Calu3 (cell line): ENCODE measurements around the gene RNF212. TPM values are rescaled to one million over a fixed set of nuclear protein-coding genes. Genes with fewer than 3 reads are reported as not detected.

Experiments
- BruUV-seq: library from RNA; stranded (reverse); fragments of 400-500 nt; replicated peaks from 2 replicates; lab custom pipeline; 2021; lab: Mats Ljungman, UMichigan
- CTCF ChIA-PET: fragments of 300-600 bp; sonication (Branson Sonifier 250); formaldehyde crosslinking; loops from one replicate; lab custom pipeline; 2022; ENCODE audit warnings: antibody characterized with exemption; lab: Charles Lee
- DNase-seq: peaks from one replicate; pipeline ENCODE4 v3.0.0; 2022
- H3K27ac Mint-ChIP-seq: one replicate; pipeline ENCODE4 v1.8.0; 2022; ENCODE audit warnings: mixed read lengths; ENCODE audit not compliant: unreplicated experiment
- H3K27me3 Mint-ChIP-seq: one replicate; pipeline ENCODE4 v1.8.0; 2022; ENCODE audit warnings: mixed read lengths; ENCODE audit not compliant: unreplicated experiment
- H3K36me3 Mint-ChIP-seq: one replicate; pipeline ENCODE4 v1.8.0; 2022; ENCODE audit warnings: mild to moderate bottlenecking, moderate library complexity, mixed read lengths; ENCODE audit not compliant: insufficient read depth, unreplicated experiment
- H3K4me1 Mint-ChIP-seq: one replicate; pipeline ENCODE4 v1.8.0; 2022; ENCODE audit warnings: mild to moderate bottlenecking, low read depth, mixed read lengths; ENCODE audit not compliant: unreplicated experiment
- H3K4me3 Mint-ChIP-seq: one replicate; pipeline ENCODE4 v1.8.0; 2022; ENCODE audit warnings: mild to moderate bottlenecking, low read depth, moderate library complexity, mixed read lengths; ENCODE audit not compliant: unreplicated experiment
- H3K9me3 Mint-ChIP-seq: one replicate; pipeline ENCODE4 v1.8.0; 2022; ENCODE audit warnings: low read depth, mixed read lengths; ENCODE audit not compliant: unreplicated experiment
- CTCF ChIP-seq: fragments of 200-600 bp; IDR thresholded peaks from one replicate; pipeline ENCODE4 v1.8.0; 2022; ENCODE audit warnings: antibody characterized with exemption; ENCODE audit not compliant: unreplicated experiment
- intact Hi-C: fragments of 100-400 bp; cut with micrococcal nuclease; formaldehyde crosslinking; loops from one replicate; pipeline ENCODE4 v1.10.0; 2022; ENCODE audit not compliant: unreplicated experiment
- total RNA-seq: library from RNA; stranded (reverse); gene quantifications from 2 replicates; pipeline ENCODE4 v1.2.3, GENCODE V29; 2022

The RNF212 gene
- total RNA-seq, 1 experiment from 2014 or later, result not detected

GRCh38 chr4:1104647-1105046, 8.7 kb downstream of the RNF212 start:
- Mint-ChIP-seq H3K4me3 (no peak overlapping the region), H3K36me3 (peaks cover 3% of the 10 kb centered on the region), H3K27me3 (no peaks in the 10 kb centered on the region), H3K4me1 (peaks cover 4% of the 10 kb centered on the region), H3K9me3 (no peaks in the 10 kb centered on the region), H3K27ac (no peak overlapping the region)
- BruUV-seq, result no TSS peak
- no peak for DNase-seq
- no peak for TF ChIP-seq CTCF
- intact Hi-C loops, result no loop called here
- CTCF ChIA-PET, result no interaction called here

- intact Hi-C loops, result no loop called here
- no peak overlapping the region for H3K27ac Mint-ChIP-seq
- H3K36me3 Mint-ChIP-seq, result no peaks in the 10 kb centered on the region
- no peak for DNase-seq
- no TSS peak for BruUV-seq
- no peak for TF ChIP-seq CTCF
- no peak overlapping the region for H3K4me3 Mint-ChIP-seq
- no peaks in the 10 kb centered on the region for H3K4me1 Mint-ChIP-seq
- CTCF ChIA-PET, result interaction anchor here (0.7 kb wide), 1 partner anchor 41 kb away, joined by 3 read pairs; no protein-coding TSS in a partner anchor
- no peaks in the 10 kb centered on the region for H3K9me3 Mint-ChIP-seq
- H3K27me3 Mint-ChIP-seq, result peaks cover 12% of the 10 kb centered on the region
Observed at GRCh38 chr4:1099684-1100335, 13.6 kb downstream of the RNF212 start.

- H3K27me3 Mint-ChIP-seq, result peaks cover 12% of the 10 kb centered on the region
- H3K36me3 Mint-ChIP-seq, result no peaks in the 10 kb centered on the region
Observed at GRCh38 chr4:1099270-1099669, 14.1 kb downstream of the RNF212 start.

GRCh38 chr4:1098311-1098925, 14.9 kb downstream of the RNF212 start:
- no peak for TF ChIP-seq CTCF
- Mint-ChIP-seq H3K27ac (no peak overlapping the region), H3K27me3 (peaks cover 12% of the 10 kb centered on the region), H3K9me3 (no peaks in the 10 kb centered on the region), H3K4me3 (no peak overlapping the region), H3K4me1 (no peaks in the 10 kb centered on the region), H3K36me3 (no peaks in the 10 kb centered on the region)
- CTCF ChIA-PET, result no interaction called here
- DNase-seq, result no peak
- intact Hi-C loops, result no loop called here
- BruUV-seq, result no TSS peak

More at GRCh38 chr4:1099270-1099669, 14.1 kb downstream of the RNF212 start:
- no peaks in the 10 kb centered on the region for H3K4me1 Mint-ChIP-seq
- H3K4me3 Mint-ChIP-seq, result no peak overlapping the region
- no peaks in the 10 kb centered on the region for H3K9me3 Mint-ChIP-seq
- CTCF ChIA-PET, result no interaction called here
- TF ChIP-seq CTCF, result no peak
- BruUV-seq, result no TSS peak
- no peak overlapping the region for H3K27ac Mint-ChIP-seq
- DNase-seq, result no peak
- intact Hi-C loops, result no loop called here
